ENCODE measurements around the gene ACTL8. TPM values are rescaled to one million over a fixed set of nuclear protein-coding genes. Genes with fewer than 3 reads are reported as not detected.

ACTL8 gene
- total RNA-seq, 2 experiments from 2014 or later, result not detected

DNA sequence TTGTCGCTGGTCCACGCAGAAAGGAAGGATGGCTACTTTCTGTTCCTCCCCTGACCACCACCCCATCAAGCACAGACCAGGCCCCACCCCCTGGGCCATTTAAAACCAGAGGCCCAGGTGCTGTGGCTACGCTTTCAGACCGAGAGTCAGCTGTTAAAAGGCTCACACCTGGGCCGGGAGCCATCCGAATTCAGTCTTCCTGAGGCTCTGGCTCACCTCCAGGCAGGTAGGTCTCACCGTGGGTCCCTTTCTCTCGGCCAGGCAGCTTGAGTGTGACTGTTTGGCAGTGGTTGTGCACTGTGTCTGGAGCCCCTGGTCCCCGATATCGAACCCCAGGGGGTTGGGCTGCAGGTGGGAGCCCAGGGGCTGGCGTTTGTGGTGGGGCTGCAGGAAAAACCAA lies 7.2 kb downstream of the ACTL8 start:
- DNase-seq (no peak), ATAC-seq (no peak)
- Mint-ChIP-seq H3K27ac (no peak overlapping the region), H3K27me3 (ENCODE audit: low read depth) (no peaks in the 10 kb centered on the region), H3K9me3 (ENCODE audit: insufficient read depth) (peaks cover 27% of the 10 kb centered on the region), H3K4me3 (no peak overlapping the region), H3K4me1 (ENCODE audit: low read depth) (no peaks in the 10 kb centered on the region), H3K36me3 (ENCODE audit: low read depth) (no peaks in the 10 kb centered on the region)
- POLR2A ChIA-PET, result no interaction called here
- CTCF ChIA-PET, result no interaction called here

DNA sequence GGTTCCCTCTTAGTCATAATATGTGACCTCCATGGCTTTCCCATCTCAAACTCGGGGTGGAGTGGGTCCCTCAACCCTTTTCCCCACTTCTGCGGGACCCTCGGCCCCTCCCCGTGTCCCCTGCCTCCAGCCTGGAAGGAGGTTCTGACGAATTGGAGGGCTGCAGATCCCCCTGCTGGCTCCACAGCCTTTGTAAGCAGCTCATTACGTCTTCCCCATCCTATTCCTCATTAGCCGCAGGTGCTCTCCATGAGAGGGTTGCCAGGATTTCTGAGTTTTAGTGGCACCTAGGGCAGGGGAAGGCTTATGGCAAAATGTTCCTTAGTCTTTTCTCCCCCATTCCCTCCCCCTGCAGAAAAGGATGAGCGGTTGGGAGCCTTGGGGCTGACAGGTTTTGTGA lies 8.3 kb downstream of the ACTL8 start:
- CTCF ChIA-PET, result no interaction called here
- H3K36me3 Mint-ChIP-seq (ENCODE audit: low read depth), result no peaks in the 10 kb centered on the region
- ATAC-seq, result no peak

DNA sequence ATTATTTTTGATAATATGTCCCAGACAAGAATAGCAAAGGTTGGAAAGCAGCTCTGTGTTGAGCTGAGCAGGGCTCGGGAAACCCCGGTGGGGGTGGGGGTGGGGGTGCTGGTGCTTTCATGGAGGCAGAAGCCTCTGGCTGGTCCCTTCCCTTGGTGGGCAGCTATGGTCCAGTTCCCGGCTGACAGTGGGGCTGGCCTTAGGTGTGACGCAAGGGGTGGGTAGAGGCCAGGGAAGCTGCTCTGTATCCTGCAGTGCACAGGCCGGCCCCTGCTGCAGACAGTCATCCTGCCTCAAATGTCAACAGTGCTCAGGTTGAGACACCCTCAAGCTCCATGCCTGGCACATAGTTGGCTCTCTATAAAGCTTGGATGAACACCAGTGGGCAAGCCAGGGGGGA lies 8.9 kb downstream of the ACTL8 start:
- no peaks in the 10 kb centered on the region for H3K4me1 Mint-ChIP-seq (ENCODE audit: low read depth)
- no peaks in the 10 kb centered on the region for H3K36me3 Mint-ChIP-seq (ENCODE audit: low read depth)
- ATAC-seq (no peak), DNase-seq (no peak)
- ChIA-PET POLR2A (no interaction called here), CTCF (no interaction called here)
- H3K27ac Mint-ChIP-seq, result no peak overlapping the region
- peaks cover 15% of the 10 kb centered on the region for H3K9me3 Mint-ChIP-seq (ENCODE audit: insufficient read depth)
- H3K27me3 Mint-ChIP-seq (ENCODE audit: low read depth), result no peaks in the 10 kb centered on the region
- H3K4me3 Mint-ChIP-seq, result no peak overlapping the region

More for the DNA sequence above, 8.3 kb downstream of the ACTL8 start:
- DNase-seq, result no peak
- H3K27ac Mint-ChIP-seq, result no peak overlapping the region
- H3K4me3 Mint-ChIP-seq, result no peak overlapping the region
- no peaks in the 10 kb centered on the region for H3K4me1 Mint-ChIP-seq (ENCODE audit: low read depth)
- H3K9me3 Mint-ChIP-seq (ENCODE audit: insufficient read depth), result peaks cover 20% of the 10 kb centered on the region
- POLR2A ChIA-PET, result no interaction called here
- H3K27me3 Mint-ChIP-seq (ENCODE audit: low read depth), result no peaks in the 10 kb centered on the region

DNA sequence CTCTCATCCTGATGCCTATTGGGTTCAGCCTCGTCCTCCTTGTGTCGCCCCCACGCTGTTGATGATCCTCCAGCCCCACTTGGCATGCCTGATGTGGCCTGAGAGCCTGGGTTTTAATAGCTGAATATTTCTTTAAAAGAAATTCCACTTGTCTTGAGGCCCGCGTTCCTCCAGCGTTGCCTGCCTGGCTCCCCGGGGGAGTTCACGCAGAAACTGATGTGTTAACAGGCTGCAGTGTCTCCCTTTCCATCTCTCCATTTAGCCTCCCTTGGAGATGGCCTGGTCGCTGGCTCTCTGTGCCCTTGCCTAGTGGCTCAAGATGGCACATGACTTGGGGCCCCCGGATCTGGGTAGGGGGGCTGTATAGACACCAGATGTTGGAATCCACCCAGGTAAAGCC lies 9.5 kb downstream of the ACTL8 start:
- Mint-ChIP-seq H3K27ac (no peak overlapping the region), H3K4me1 (ENCODE audit: low read depth) (no peaks in the 10 kb centered on the region), H3K9me3 (ENCODE audit: insufficient read depth) (peaks cover 11% of the 10 kb centered on the region), H3K27me3 (ENCODE audit: low read depth) (no peaks in the 10 kb centered on the region), H3K36me3 (ENCODE audit: low read depth) (no peaks in the 10 kb centered on the region), H3K4me3 (no peak overlapping the region)
- ChIA-PET CTCF (no interaction called here), POLR2A (no interaction called here)
- DNase-seq (no peak), ATAC-seq (no peak)

DNA sequence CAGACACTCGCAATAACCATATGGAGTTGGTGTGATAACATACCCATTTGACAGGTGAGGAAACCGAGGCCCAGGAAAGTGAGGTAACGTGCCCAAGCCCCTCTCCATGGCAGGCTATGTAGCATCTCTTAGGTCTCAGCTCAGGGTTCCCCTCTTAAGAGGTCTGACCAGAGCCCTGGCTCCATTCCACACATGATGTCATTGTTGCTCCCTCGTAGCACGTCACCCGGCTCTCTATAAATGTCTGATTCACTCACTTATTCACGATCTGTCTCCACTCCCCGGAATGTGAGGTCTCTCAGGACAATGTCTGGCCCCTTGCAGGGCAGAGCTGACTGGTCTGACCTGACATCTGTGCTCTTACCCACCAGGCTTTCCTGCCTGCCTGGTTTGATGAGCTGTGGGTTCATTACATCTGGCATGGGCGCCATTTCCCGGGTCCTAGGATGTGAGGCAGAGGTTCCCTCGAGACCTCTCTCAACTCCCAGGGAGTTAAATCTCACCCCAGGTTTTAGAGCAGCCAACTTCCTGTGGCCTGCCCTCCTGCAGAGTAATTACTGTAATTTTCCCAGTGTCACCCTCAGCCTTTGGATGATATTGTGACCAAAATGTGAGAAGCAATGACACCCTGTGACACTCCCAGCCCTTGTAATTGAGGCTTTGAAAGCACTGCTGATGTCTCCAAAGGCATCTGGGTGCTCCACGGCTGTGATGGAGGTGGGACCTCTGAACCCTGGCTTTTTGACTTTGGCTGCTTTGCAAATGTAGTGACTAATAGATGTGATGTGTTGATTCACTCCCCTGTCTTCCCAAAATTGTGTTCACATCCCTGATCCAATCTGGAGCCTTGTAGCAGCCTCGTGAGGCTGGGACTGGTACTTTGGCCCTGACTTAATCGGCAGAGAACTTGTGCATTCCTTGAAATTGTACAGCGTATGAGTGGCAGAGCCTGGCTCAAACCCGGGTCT lies 10.6 kb downstream of the ACTL8 start:
- ATAC-seq, result no peak
- Mint-ChIP-seq H3K9me3 (ENCODE audit: insufficient read depth) (peaks cover 2% of the 10 kb centered on the region), H3K4me1 (ENCODE audit: low read depth) (no peaks in the 10 kb centered on the region), H3K27ac (no peak overlapping the region), H3K4me3 (no peak overlapping the region), H3K27me3 (ENCODE audit: low read depth) (no peaks in the 10 kb centered on the region), H3K36me3 (ENCODE audit: low read depth) (no peaks in the 10 kb centered on the region)
- POLR2A ChIA-PET, result no interaction called here
- no peak for DNase-seq
- CTCF ChIA-PET, result no interaction called here

DNA sequence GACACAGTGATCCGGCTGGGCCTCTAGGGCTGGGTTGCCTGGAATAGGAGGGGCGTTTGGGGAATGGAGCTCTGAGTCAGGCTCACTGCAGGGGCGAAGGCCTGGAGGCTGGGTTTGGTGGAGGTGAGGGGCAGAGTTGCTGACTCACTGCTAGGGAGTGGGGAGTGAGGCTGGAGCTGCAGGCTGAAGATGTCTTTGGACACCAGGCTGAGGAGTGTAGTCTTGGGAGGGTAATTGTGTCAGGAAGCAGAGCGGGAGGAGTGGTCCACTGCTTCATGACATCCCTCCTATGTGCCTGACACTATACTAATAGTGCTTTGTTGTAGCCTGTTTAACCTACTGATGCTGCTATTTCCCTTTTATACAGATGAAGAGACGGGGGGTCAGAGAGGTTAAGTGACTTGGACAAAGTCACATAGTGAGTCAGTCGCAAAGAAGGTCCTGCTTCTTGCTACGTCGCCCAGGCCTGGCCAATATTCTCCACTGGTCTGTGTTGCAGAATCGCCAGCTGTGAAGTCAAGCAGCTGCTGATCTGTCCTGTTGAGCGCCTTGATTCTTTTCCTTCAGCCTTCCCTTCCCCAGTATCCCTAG lies 13.6 kb downstream of the ACTL8 start:
- DNase-seq (no peak), ATAC-seq (no peak)
- Mint-ChIP-seq H3K27me3 (ENCODE audit: low read depth) (no peaks in the 10 kb centered on the region), H3K4me3 (no peak overlapping the region), H3K4me1 (ENCODE audit: low read depth) (no peaks in the 10 kb centered on the region), H3K27ac (no peak overlapping the region), H3K9me3 (ENCODE audit: insufficient read depth) (no peaks in the 10 kb centered on the region), H3K36me3 (ENCODE audit: low read depth) (no peaks in the 10 kb centered on the region)
- ChIA-PET POLR2A (no interaction called here), CTCF (no interaction called here)

DNA sequence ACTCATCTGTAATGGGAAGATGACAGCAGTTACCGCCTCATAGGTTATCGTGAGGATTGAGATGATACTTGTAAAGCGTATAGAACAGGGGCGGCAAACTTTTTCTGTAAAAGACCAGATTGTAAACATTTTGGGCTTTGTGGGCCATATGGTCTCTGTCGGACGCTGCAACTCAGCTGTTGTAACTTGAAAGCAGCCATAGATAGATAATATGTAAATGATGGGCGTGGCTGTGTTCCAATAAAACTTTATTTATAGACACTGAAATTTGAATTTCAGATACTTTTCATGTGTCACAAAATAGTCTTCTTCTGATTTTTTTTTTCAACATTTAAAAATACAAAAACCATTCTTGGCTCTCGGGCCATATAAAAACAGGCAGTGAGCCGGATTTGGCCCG lies 15.8 kb downstream of the ACTL8 start:
- Mint-ChIP-seq H3K36me3 (ENCODE audit: low read depth) (no peaks in the 10 kb centered on the region), H3K9me3 (ENCODE audit: insufficient read depth) (no peaks in the 10 kb centered on the region), H3K4me3 (no peak overlapping the region), H3K4me1 (ENCODE audit: low read depth) (no peaks in the 10 kb centered on the region), H3K27me3 (ENCODE audit: low read depth) (no peaks in the 10 kb centered on the region), H3K27ac (no peak overlapping the region)
- ATAC-seq (no peak), DNase-seq (no peak)
- ChIA-PET POLR2A (no interaction called here), CTCF (no interaction called here)

DNA sequence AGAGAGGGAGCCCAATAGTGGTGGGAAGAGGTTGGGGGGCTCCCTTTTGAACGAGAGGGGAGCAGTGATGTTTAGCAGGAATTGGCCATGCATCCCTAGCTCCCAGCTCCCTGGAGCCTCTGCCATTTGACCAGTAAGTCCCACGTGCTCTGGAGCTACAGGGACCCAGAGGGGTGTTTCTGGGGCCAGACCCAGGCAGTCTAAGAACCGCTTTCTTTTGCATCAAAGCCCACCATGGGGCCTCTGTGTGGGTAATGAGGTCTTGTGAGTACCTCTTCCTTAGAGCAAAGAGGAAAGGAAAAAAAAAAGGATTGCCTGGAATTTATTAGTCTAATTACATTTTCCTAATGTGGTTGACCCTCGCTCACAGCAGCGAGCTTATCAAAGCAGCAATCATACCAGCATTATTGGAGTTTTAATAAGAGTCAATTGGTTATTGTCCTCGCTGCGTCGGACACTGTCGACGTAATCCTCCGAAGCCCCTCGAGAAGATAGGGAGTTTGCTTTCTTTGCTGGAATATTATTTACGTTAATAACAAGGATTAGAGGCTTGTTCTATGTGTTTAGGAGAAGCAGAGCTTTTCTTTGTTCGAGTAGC lies 17.6 kb downstream of the ACTL8 start:
- no peaks in the 10 kb centered on the region for H3K27me3 Mint-ChIP-seq (ENCODE audit: low read depth)
- H3K9me3 Mint-ChIP-seq (ENCODE audit: insufficient read depth), result no peaks in the 10 kb centered on the region
- ChIA-PET POLR2A (no interaction called here), CTCF (no interaction called here)
- H3K36me3 Mint-ChIP-seq (ENCODE audit: low read depth), result no peaks in the 10 kb centered on the region
- H3K27ac Mint-ChIP-seq, result no peak overlapping the region
- DNase-seq, result no peak
- H3K4me1 Mint-ChIP-seq (ENCODE audit: low read depth), result no peaks in the 10 kb centered on the region
- no peak overlapping the region for H3K4me3 Mint-ChIP-seq
- no peak for ATAC-seq

DNA sequence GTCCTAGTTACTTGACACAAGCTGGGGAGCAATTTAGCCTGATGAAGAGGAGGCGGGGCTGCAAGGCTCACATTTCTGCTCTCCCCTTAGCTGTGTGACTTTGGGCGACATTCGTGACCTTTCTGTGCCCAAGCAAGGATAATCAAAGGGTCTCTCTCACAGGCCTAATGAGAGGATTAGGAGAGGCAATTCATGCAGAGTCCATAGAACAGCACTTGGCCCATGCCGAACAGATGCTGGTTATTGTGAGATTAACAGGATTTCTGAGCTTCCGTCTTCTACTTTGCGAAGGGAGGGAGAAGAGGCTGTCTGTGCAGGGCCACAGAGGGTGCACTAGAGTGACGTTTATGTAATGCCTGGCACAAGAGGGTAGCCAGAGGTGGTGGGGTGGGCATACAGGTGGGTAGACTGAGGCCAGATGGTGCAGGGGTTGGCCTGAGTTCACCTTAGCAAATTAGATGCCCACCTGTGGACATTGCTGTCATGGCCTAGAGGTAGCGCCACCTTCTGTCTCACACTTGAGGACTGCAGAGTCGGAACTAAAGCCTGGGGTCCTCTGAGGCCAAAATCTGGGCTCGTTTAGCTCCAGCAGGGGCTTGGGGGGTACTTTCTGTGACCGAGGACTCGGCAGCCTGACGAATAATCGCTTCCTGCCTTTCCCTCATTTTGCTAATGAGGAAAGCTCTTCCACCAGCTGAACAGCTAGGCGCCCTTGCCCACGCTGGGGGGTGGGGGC lies 18.6 kb downstream of the ACTL8 start:
- H3K4me3 Mint-ChIP-seq, result no peak overlapping the region
- CTCF ChIA-PET, result no interaction called here
- H3K27ac Mint-ChIP-seq, result no peak overlapping the region
- no peak for ATAC-seq
- POLR2A ChIA-PET, result no interaction called here
- H3K36me3 Mint-ChIP-seq (ENCODE audit: low read depth), result no peaks in the 10 kb centered on the region
- H3K27me3 Mint-ChIP-seq (ENCODE audit: low read depth), result no peaks in the 10 kb centered on the region
- H3K4me1 Mint-ChIP-seq (ENCODE audit: low read depth), result no peaks in the 10 kb centered on the region
- H3K9me3 Mint-ChIP-seq (ENCODE audit: insufficient read depth), result no peaks in the 10 kb centered on the region
- no peak for DNase-seq

DNA sequence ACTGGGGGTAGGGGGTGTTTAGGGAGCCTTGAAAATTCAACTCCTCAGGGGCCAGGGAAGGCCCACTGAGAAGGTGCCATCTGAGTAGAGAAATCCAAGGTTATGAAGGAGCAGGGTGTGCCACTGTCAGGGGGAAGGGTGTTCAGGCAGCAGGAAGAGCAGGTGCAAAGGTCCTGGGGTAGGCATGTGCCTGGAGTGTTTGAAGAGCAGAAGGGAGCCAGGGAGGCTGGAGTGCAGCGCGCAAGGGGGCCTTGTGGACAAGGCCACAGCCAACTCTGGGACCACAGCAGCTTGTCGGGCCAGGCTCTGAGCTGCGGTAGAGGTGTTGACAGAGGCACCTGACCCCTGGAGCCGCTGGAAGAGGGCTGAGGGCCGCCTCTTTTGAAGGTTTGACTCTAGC lies 19.3 kb downstream of the ACTL8 start:
- H3K9me3 Mint-ChIP-seq (ENCODE audit: insufficient read depth), result no peaks in the 10 kb centered on the region
- ATAC-seq (no peak), DNase-seq (no peak)
- H3K4me3 Mint-ChIP-seq, result no peak overlapping the region
- POLR2A ChIA-PET, result no interaction called here
- no peaks in the 10 kb centered on the region for H3K36me3 Mint-ChIP-seq (ENCODE audit: low read depth)
- H3K4me1 Mint-ChIP-seq (ENCODE audit: low read depth), result no peaks in the 10 kb centered on the region
- H3K27me3 Mint-ChIP-seq (ENCODE audit: low read depth), result no peaks in the 10 kb centered on the region
- CTCF ChIA-PET, result no interaction called here
- H3K27ac Mint-ChIP-seq, result no peak overlapping the region

DNA sequence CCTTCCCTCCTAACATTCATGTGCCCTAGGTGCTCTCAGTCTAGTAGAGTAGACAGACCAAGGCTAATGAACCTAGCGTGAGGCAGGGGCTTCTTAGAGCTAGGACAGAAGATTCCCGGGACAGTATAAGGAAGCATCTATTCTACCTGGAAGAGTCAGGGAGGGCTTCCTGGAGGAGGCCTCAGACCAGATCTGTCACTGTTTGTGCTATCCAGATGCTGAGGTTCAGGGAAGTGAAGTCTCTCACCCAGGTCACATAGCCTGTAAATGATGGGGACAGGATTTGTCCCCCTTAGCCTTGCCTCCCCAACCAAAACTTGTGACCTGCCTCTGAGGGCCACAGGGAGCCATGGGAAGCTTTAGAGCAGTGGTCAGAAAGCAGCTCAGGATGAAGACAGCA lies 20.7 kb downstream of the ACTL8 start:
- ChIA-PET POLR2A (no interaction called here), CTCF (no interaction called here)
- Mint-ChIP-seq H3K9me3 (ENCODE audit: insufficient read depth) (no peaks in the 10 kb centered on the region), H3K4me3 (no peak overlapping the region), H3K4me1 (ENCODE audit: low read depth) (no peaks in the 10 kb centered on the region), H3K36me3 (ENCODE audit: low read depth) (no peaks in the 10 kb centered on the region), H3K27me3 (ENCODE audit: low read depth) (no peaks in the 10 kb centered on the region), H3K27ac (no peak overlapping the region)
- ATAC-seq, result no peak
- no peak for DNase-seq

DNA sequence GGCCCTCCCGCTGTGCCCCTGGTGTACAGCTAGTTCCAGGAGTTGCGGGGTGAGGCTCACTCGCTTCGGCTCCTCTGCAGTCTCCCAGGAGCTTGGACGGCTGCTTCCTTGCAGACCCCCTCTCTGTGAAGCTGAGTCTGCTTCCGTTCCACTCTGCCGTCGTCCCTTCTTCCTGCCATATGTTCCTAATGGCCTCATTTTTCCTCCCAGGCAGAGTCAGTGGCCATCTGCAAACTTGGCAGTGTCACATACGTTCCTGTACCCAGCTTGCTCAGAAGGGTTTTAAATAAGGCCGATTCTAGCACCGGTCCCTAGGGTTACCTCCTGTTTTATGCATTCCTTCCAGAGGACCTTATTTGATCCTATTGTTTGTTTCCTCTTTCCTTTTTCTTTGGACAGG lies 21.3 kb downstream of the ACTL8 start:
- Mint-ChIP-seq H3K4me3 (no peak overlapping the region), H3K27me3 (ENCODE audit: low read depth) (no peaks in the 10 kb centered on the region), H3K27ac (no peak overlapping the region), H3K36me3 (ENCODE audit: low read depth) (no peaks in the 10 kb centered on the region), H3K4me1 (ENCODE audit: low read depth) (no peaks in the 10 kb centered on the region), H3K9me3 (ENCODE audit: insufficient read depth) (no peaks in the 10 kb centered on the region)
- ChIA-PET POLR2A (no interaction called here), CTCF (no interaction called here)
- DNase-seq (no peak), ATAC-seq (no peak)

All from activated CD8-positive, alpha-beta T cell treated with anti-CD3 and anti-CD28 coated beads, Interleukin-2, amount 10 ng/mL, durations not matched to agents 7 days and 5 days (primary cell).